NCI-H748 (cell line): ENCODE measurements around the gene RFX1.

ENCODE experiments used
- DNase-seq: peaks from one replicate; lab custom pipeline; 2025; ENCODE audit not compliant: unreplicated experiment; lab: John Stamatoyannopoulos, UW

RFX1 gene

GRCh38 chr19:13996928-13997630, 9.0 kb downstream of the RFX1 start:
- no peak for DNase-seq

GRCh38 chr19:13995878-13996765, 10.0 kb downstream of the RFX1 start:
- DNase-seq = no peak

- DNase-seq = no peak
These were observed 10.9 kb downstream of the RFX1 start for GRCh38 chr19:13995017-13995728.

- DNase-seq = no peak
These were observed 12.4 kb downstream of the RFX1 start for GRCh38 chr19:13993590-13994300.

GRCh38 chr19:13992025-13992424, 14.1 kb downstream of the RFX1 start:
- no peak for DNase-seq

- no peak for DNase-seq
These were observed 16.0 kb downstream of the RFX1 start for GRCh38 chr19:13990085-13990484.

- DNase-seq = no peak
These were observed 16.6 kb downstream of the RFX1 start for GRCh38 chr19:13989487-13989886.

- no peak for DNase-seq
These were observed 18.8 kb downstream of the RFX1 start for GRCh38 chr19:13987101-13987890.

- no peak for DNase-seq
These were observed 19.7 kb downstream of the RFX1 start for GRCh38 chr19:13986348-13986904.

GRCh38 chr19:13985771-13986347, 20.3 kb downstream of the RFX1 start:
- DNase-seq = no peak

- no peak for DNase-seq
These were observed 21.0 kb downstream of the RFX1 start for GRCh38 chr19:13984875-13985741.

- DNase-seq = no peak
These were observed 21.9 kb downstream of the RFX1 start for GRCh38 chr19:13984186-13984585.

- DNase-seq = no peak
These were observed 22.8 kb downstream of the RFX1 start for GRCh38 chr19:13983213-13983889.

GRCh38 chr19:13982773-13983172, 23.3 kb downstream of the RFX1 start:
- no peak for DNase-seq

GRCh38 chr19:13981988-13982501, 24.1 kb downstream of the RFX1 start:
- no peak for DNase-seq

GRCh38 chr19:13981467-13981866, 24.7 kb downstream of the RFX1 start:
- no peak for DNase-seq

- DNase-seq = no peak
These were observed 25.1 kb downstream of the RFX1 start for GRCh38 chr19:13981021-13981420.

GRCh38 chr19:13980340-13980739, 25.8 kb downstream of the RFX1 start:
- no peak for DNase-seq
